Lung (tissue), 12 donors: ENCODE results near the gene USP21. TPM values are rescaled to one million over a fixed set of nuclear protein-coding genes. Genes with fewer than 3 reads are reported as not detected.

Experiments used
- ATAC-seq: fragments of 200-7000 bp; cut with Tn5 transposase; one replicate; pipeline ENCODE4 v1.9.1; 2020; ENCODE audit warnings: moderate number of reproducible peaks; ENCODE audit not compliant: insufficient read depth, low FRiP score
- DNase-seq, 3 donors: peaks; one replicate each; pipeline ENCODE4 v3.0.0-alpha.2; 2013 to 2017
- H3K27ac ChIP-seq, 2 donors: one replicate each; pipeline ENCODE4 v1.5.1; 2013; ENCODE audit warnings: mild to moderate bottlenecking in 2 of 2, moderate library complexity in 2 of 2, control low read depth in 1 of 2, inconsistent platforms in 1 of 2, low read depth in 1 of 2, low read length in 1 of 2
- H3K27me3 ChIP-seq, 3 donors: one replicate each; pipeline ENCODE4 v1.5.1; 2013; ENCODE audit warnings: low read length in 2 of 3; ENCODE audit not compliant: control insufficient read depth in 3 of 3, insufficient read depth in 3 of 3
- H3K36me3 ChIP-seq, 4 donors: one replicate each; pipeline ENCODE4 v1.5.1; 2013; ENCODE audit warnings: low read length in 4 of 4, mild to moderate bottlenecking in 1 of 4, moderate library complexity in 1 of 4; ENCODE audit not compliant: control insufficient read depth in 4 of 4, insufficient read depth in 4 of 4
- H3K4me1 ChIP-seq, 5 donors: one replicate each; pipeline ENCODE4 v1.5.1; 2013; ENCODE audit warnings: low read length in 5 of 5, mild to moderate bottlenecking in 2 of 5, moderate library complexity in 1 of 5; ENCODE audit not compliant: control insufficient read depth in 5 of 5, insufficient read depth in 5 of 5
- H3K4me3 ChIP-seq: one replicate; pipeline ENCODE4 v1.5.1; 2013; ENCODE audit warnings: mild to moderate bottlenecking, control low read depth, moderate library complexity
- H3K9ac ChIP-seq, 2 donors: one replicate each; pipeline ENCODE4 v1.5.1; 2013; ENCODE audit warnings: low read length in 2 of 2, control low read depth in 1 of 2; ENCODE audit not compliant: insufficient read depth in 1 of 2
- H3K9me3 ChIP-seq, 4 donors: one replicate each; pipeline ENCODE4 v1.5.1; 2013; ENCODE audit warnings: low read length in 3 of 4, mild to moderate bottlenecking in 1 of 4, moderate library complexity in 1 of 4; ENCODE audit not compliant: control insufficient read depth in 4 of 4, insufficient read depth in 3 of 4
- WGBS, 2 donors: extraction: QIAGEN DNeasy Blood & Tissue Kit; methylation state at CpG; one replicate each; pipeline ENCODE4 v1.1.7; 2013; 5-methylcytosine and 5-hydroxymethylcytosine counted together
- polyA plus RNA-seq, 2 donors: library from polyadenylated mRNA; stranded (reverse); fragments of 200-250 nt; gene quantifications; one replicate each; pipeline ENCODE4 v1.2.1, GENCODE V29; 2013
- total RNA-seq, 2 donors: library from RNA; depleted of rRNA in 1 of 2; stranded (reverse); fragments of >200 nt in 1 of 2; gene quantifications; one replicate each; pipeline ENCODE4 v1.2.1, GENCODE V29; 2014 to 2021
- TF ChIP-seq, protein P1 (sequence below): IDR thresholded peaks from 2 replicates; pipeline ENCODE4 v1.5.1; 2012; ENCODE audit warnings: mild to moderate bottlenecking; ENCODE audit errors: control extremely low read depth, extremely low read depth
- donor health status: control.
- donor health status: control.
- donor health status: Bipolar disorder and iron deficiency.
- donor health status: healthy.
- donor health status: DM: yes; HTN: yes; CAD: no.

Gene USP21
- total and polyA plus RNA-seq, 4 donors, result 18.2 to 28.6 (median 21.2) TPM

DNA sequence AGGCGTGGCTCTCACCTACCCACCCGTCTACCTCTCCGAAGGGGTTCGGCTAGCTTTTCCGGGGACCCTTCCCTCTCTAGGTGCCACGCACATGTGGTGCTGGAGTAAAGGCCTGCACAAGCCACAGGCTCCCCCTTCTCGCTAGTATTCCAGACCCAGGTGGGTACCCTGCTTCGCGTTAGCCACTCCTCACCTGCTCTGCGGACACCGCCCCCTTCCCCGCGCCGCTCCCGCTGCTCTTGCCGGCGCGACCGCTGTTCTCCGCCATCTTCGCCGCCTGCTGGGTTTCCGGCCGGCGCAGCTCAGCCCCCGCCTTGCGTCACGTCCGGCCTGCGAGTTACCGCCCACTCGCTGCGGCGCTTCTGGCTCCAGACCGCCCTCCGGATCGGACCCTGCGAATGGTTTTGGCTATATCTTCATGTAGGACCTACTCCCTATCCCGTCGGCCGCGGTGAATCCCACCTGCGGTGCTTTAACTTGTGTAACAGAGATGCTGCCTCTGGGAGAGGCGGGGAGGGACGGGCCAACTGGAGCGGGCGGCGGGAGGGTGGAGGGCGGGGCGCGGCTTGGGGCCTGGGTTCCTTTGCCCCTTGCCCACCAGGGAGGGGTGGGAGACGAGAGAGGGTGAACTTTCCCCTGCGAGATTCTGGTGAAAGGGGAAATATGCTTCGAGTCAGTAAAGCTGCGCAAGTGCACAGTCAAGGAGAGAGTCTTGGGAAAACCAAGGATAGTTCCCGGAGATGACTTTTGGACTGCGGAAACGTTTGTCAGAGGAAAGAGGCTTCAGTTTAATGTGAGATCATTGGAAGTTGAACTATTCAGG, 41.3 kb upstream of the USP21 start, which contains the start of the genes NIT1 and PFDN2:
Gene NIT1, plus strand, starts transcription at position 347 of the 823 bp plus-strand sequence. Its CDS starts 72 bp downstream, at position 419.
Gene PFDN2, minus strand, starts transcription at position 279 of the 823 bp plus-strand sequence. Its CDS starts 11 bp downstream, at position 268.
- WGBS, 2 donors, result 0 to 1% methylated on average over 58 of the region's 58 CpGs
- H3K4me3 ChIP-seq, result peak within 1 kb of the TSS; percentile 100
- H3K36me3 ChIP-seq, result peaks cover 7 to 27% (median 21%) of the 10 kb centered on the region in 4 donors
- no peaks in the 10 kb centered on the region for H3K9me3 ChIP-seq
- ATAC-seq (peak; percentile 90), DNase-seq (peak; percentile 91 to 92 (median 92))
- H3K27ac ChIP-seq, result peak within 1 kb of the TSS; percentile 90 to 97
- peak within 1 kb of the TSS; percentile 94 for H3K9ac ChIP-seq
- H3K27me3 ChIP-seq, result no peaks in the 10 kb centered on the region
- TF ChIP-seq, protein P1, sequence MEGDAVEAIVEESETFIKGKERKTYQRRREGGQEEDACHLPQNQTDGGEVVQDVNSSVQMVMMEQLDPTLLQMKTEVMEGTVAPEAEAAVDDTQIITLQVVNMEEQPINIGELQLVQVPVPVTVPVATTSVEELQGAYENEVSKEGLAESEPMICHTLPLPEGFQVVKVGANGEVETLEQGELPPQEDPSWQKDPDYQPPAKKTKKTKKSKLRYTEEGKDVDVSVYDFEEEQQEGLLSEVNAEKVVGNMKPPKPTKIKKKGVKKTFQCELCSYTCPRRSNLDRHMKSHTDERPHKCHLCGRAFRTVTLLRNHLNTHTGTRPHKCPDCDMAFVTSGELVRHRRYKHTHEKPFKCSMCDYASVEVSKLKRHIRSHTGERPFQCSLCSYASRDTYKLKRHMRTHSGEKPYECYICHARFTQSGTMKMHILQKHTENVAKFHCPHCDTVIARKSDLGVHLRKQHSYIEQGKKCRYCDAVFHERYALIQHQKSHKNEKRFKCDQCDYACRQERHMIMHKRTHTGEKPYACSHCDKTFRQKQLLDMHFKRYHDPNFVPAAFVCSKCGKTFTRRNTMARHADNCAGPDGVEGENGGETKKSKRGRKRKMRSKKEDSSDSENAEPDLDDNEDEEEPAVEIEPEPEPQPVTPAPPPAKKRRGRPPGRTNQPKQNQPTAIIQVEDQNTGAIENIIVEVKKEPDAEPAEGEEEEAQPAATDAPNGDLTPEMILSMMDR, result no peak
- H3K4me1 ChIP-seq, result peaks cover 9 to 27% (median 19%) of the 10 kb centered on the region in 5 donors

DNA sequence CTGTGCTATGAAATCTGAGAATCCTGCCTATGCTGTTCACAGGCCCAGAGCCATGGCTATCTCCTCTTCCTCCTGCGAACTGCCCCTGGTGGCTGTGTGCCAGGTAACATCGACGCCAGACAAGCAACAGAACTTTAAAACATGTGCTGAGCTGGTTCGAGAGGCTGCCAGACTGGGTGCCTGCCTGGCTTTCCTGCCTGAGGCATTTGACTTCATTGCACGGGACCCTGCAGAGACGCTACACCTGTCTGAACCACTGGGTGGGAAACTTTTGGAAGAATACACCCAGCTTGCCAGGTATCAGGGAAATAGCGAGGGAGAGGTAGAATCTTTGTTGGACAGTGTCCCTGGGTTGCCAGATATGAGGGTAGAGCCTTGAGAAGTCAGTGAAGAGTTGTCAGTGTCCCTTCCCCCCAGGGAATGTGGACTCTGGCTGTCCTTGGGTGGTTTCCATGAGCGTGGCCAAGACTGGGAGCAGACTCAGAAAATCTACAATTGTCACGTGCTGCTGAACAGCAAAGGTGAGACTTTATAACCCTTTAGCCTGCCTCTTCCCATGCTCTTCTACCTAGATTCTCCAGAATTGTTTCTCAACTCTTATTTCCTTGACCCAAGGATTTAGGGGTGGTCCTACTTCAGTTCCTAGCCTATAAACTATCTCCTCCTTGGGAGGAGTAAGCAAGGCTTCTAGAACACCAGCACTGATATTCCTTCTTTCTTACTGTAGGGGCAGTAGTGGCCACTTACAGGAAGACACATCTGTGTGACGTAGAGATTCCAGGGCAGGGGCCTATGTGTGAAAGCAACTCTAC, 40.0 kb upstream of the USP21 start:
- peak overlapping the region in 1 of 2 donors; percentile 90 for H3K9ac ChIP-seq
- no peaks in the 10 kb centered on the region for H3K9me3 ChIP-seq
- H3K36me3 ChIP-seq, result peaks cover 12 to 36% (median 28%) of the 10 kb centered on the region in 4 donors
- 51 to 66% methylated on average over 10 of the region's 10 CpGs for WGBS, 2 donors
- TF ChIP-seq, protein P1, result no peak
- no peak overlapping the region for H3K4me3 ChIP-seq
- H3K27me3 ChIP-seq, result no peaks in the 10 kb centered on the region
- ATAC-seq, result peak; percentile 38
- peak overlapping the region; percentile 35 to 90 for H3K27ac ChIP-seq
- DNase-seq, result peak; percentile 49 to 71 (median 63)
- peaks cover 9 to 24% (median 17%) of the 10 kb centered on the region in 5 donors for H3K4me1 ChIP-seq

DNA sequence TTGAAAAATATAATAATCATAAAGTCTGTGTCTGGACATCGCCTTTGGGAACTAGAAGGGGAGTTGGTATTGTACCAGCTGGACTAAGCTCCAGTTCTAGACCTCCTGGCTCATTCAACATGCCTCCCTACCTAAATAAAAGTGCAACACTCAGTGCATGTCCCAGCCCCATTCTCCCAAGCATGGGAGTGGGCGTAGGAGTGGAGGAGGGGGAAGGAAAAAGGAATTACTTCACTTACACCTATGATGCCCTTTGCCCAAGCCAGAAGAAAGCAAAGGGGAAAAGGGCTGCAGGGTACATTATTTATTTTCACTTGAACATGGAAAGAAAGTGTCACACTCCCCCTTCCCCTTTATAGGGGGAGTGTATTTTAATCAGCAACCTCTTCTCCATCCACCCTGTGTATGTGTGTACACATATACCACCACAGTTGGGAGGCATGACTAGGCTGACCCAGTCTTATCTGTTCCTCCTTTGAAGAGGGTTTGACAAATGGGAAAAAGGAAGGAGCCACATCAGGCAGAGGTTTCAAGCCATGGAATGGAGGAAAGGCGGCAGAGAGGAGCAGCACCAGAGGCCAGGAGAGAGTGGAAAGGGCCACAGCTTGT, 38.2 kb upstream of the USP21 start:
- TF ChIP-seq, protein P1, result no peak
- H3K4me1 ChIP-seq, result peaks cover 9 to 24% (median 15%) of the 10 kb centered on the region in 5 donors
- no peak overlapping the region for H3K9ac ChIP-seq
- peaks cover 16 to 37% (median 28%) of the 10 kb centered on the region in 4 donors for H3K36me3 ChIP-seq
- WGBS, 2 donors, result 87 to 92% methylated on average over 3 of the region's 3 CpGs
- no peak overlapping the region for H3K27ac ChIP-seq
- no peaks in the 10 kb centered on the region for H3K27me3 ChIP-seq
- H3K4me3 ChIP-seq, result no peak overlapping the region
- no peaks in the 10 kb centered on the region for H3K9me3 ChIP-seq
- ATAC-seq (no peak), DNase-seq (no peak)
